Measurements from ENCODE around the gene TMTC1. TPM values are rescaled to one million over a fixed set of nuclear protein-coding genes. Genes with fewer than 3 reads are reported as not detected.

Gene TMTC1
- polyA plus RNA-seq, 1 of the 3 experiments (the other 2 are of a cell fraction): 0.13 TPM

DNA sequence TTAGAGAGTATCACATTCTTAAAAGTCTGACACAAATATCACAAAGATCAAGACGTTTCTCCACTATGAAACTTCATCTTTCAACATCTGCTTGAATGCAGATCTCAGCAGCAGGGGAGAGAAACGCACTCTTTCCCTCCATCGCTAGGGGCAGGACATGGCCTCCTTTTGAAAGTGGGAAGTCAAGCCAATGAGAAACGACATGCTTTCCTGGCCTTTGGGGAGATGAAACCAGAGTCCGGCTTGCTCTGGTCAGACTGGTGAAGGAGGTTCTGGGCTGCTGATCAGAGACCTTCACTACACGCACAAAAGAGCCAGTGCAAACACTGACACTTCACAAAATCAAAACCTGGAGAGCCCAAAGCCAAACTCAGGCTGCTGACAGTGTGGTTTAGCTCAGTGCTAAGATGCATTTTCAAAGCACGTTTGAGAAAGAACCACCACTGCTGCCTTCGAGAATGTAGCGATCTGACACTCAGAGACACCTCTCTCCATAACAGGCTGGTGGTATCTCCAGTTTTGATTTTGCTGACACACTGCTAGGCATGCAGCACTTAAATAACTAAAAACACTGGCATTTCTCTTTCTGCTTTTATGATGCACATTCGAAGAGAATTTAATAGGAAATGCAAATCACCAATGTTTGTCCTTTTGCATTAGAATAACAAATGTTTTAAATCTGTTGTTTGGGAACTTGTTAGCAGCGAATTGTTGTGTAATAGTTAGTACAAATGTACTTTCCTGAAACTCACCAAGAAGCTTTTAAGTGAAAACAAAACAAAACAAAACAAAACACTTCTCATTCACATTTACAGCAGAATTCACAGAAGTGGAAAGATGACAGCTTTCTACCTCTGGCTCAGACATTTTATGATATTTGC lies 192.4 kb downstream of the TMTC1 start:
- Histone ChIP-seq H3K4me1 (ENCODE audit: control insufficient read depth in 1 of 2, insufficient read depth in 2 of 2, low read depth in 1 of 2, low read length in 1 of 2) (peaks cover 0 to 2% of the 10 kb centered on the region in 2 experiments; a peak in 1 of 4 replicates), H3K27me3 (ENCODE audit: insufficient read depth) (no peaks in the 10 kb centered on the region), H3K9ac (no peak overlapping the region), H3K4me2 (no peak overlapping the region), H3K79me2 (ENCODE audit: insufficient read depth) (no peaks in the 10 kb centered on the region), H4K20me1 (ENCODE audit: insufficient read depth) (no peaks in the 10 kb centered on the region), H3K36me3 (replicated peaks in 1 of 2; ENCODE audit: control insufficient read depth in 1 of 2, insufficient read depth in 2 of 2, low read length in 1 of 2) (no peaks in the 10 kb centered on the region), H3F3A (replicated peaks; ENCODE audit: insufficient read depth) (no peaks in the 10 kb centered on the region), H3K27ac (ENCODE audit: low read depth in 2 of 2, low read length in 1 of 2) (no peak overlapping the region), H3K4me3 (ENCODE audit: low read depth in 2 of 2, low read length in 1 of 2) (no peak overlapping the region), H3K9me3 (no peaks in the 10 kb centered on the region), H2AFZ (ENCODE audit: low read depth) (no peak overlapping the region), H3K9me2 (no peaks in the 10 kb centered on the region)
- TF ChIP-seq ELF1 (IDR thresholded peaks at IDR 0.05) (no peak), ZBTB33 (IDR thresholded peaks at IDR 0.05; ENCODE audit: borderline replicate concordance, low read depth) (no peak)
- POLR2A ChIA-PET: no interaction called here
- 43% methylated on average over 10 of the region's 11 CpGs for WGBS (ENCODE audit: low lambda C conversion rate)
- CTCF ChIA-PET: no interaction called here
- DNase-seq: no peak

DNA sequence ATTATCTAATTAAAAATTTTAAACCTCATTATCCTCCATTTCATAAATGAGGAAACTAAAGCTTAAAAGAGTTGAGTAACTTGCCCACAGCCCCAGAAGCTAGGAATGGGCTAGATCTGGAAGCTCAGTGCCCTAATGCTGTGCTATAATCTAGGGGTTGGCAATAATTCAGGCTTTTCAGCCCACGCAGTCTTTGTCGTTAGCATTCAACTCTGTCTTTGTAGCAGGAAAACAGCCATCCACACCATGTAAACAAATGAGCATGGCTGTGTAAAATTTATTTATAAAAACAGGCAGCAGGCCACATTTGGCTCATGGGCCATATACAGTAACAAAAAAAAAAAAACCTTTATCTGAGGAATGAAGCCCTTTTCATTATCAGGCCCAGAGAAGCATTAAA lies 193.9 kb downstream of the TMTC1 start:
- no peak overlapping the region for H2AFZ ChIP-seq (ENCODE audit: low read depth)
- no peaks in the 10 kb centered on the region for H4K20me1 ChIP-seq (ENCODE audit: insufficient read depth)
- 86% methylated on average over 2 of the region's 2 CpGs for WGBS (ENCODE audit: low lambda C conversion rate)
- H3K27ac ChIP-seq (ENCODE audit: low read depth in 2 of 2, low read length in 1 of 2): no peak overlapping the region
- H3K9ac ChIP-seq: no peak overlapping the region
- no peaks in the 10 kb centered on the region for H3K36me3 ChIP-seq (replicated peaks in 1 of 2; ENCODE audit: control insufficient read depth in 1 of 2, insufficient read depth in 2 of 2, low read length in 1 of 2)
- no peaks in the 10 kb centered on the region for H3K27me3 ChIP-seq (ENCODE audit: insufficient read depth)
- H3K4me1 ChIP-seq (ENCODE audit: control insufficient read depth in 1 of 2, insufficient read depth in 2 of 2, low read depth in 1 of 2, low read length in 1 of 2): peaks cover 0 to 2% of the 10 kb centered on the region in 2 experiments; a peak in 1 of 4 replicates
- H3K4me3 ChIP-seq (ENCODE audit: low read depth in 2 of 2, low read length in 1 of 2): no peak overlapping the region
- H3K9me2 ChIP-seq: no peaks in the 10 kb centered on the region
- H3K79me2 ChIP-seq (ENCODE audit: insufficient read depth): no peaks in the 10 kb centered on the region
- no peak for DNase-seq
- ChIA-PET POLR2A (no interaction called here), CTCF (interaction anchor here (1.3 kb wide), 1 partner anchor 9 kb away, joined by 4 read pairs; no protein-coding TSS in a partner anchor)
- no peaks in the 10 kb centered on the region for H3K9me3 ChIP-seq
- no peak overlapping the region for H3K4me2 ChIP-seq
- no peaks in the 10 kb centered on the region for H3F3A ChIP-seq (replicated peaks; ENCODE audit: insufficient read depth)
- TF ChIP-seq MAX (IDR thresholded peaks at IDR 0.05; ENCODE audit: low read depth): no peak
- TF ChIP-seq FOSL2 (IDR thresholded peaks at IDR 0.05; ENCODE audit: borderline replicate concordance, low read depth): no peak
- TF ChIP-seq TAF1 (IDR thresholded peaks at IDR 0.05; ENCODE audit: borderline replicate concordance, low read depth, low read length): no peak
- no peak for TF ChIP-seq NRF1 (IDR thresholded peaks at IDR 0.05; ENCODE audit: low read depth, low read length)
- TF ChIP-seq USF2 (IDR thresholded peaks at IDR 0.05; ENCODE audit: borderline replicate concordance, low read depth, low read length): no peak
- no peak for TF ChIP-seq YY1 (IDR thresholded peaks at IDR 0.05; ENCODE audit: low read depth)
- TF ChIP-seq FOXJ3 (CRISPR knock-in tag; IDR thresholded peaks at IDR 0.05): no peak
- TF ChIP-seq ZBTB33 (IDR thresholded peaks at IDR 0.05; ENCODE audit: borderline replicate concordance, low read depth): no peak
- TF ChIP-seq NFIC (IDR thresholded peaks at IDR 0.05; ENCODE audit: borderline replicate concordance): no peak
- no peak for TF ChIP-seq TEAD4 (IDR thresholded peaks at IDR 0.05; ENCODE audit: borderline replicate concordance, insufficient read depth)
- TF ChIP-seq IRF3 (IDR thresholded peaks at IDR 0.05; ENCODE audit: low read depth, low read length): no peak
- no peak for TF ChIP-seq RAD21 (IDR thresholded peaks at IDR 0.05; ENCODE audit: low read length)
- TF ChIP-seq POLR2AphosphoS5 (IDR thresholded peaks at IDR 0.05; ENCODE audit: low read depth, low read length): no peak
- no peak for TF ChIP-seq RCOR1 (IDR thresholded peaks at IDR 0.05; ENCODE audit: low read length)
- TF ChIP-seq USF1 (IDR thresholded peaks at IDR 0.05; ENCODE audit: borderline replicate concordance, low read depth): no peak
- no peak for TF ChIP-seq CTCF (IDR thresholded peaks at IDR 0.05)
